Naive thymus-derived CD8-positive, alpha-beta T cell (primary cell): ENCODE results near the gene RBM6. TPM values are rescaled to one million over a fixed set of nuclear protein-coding genes. Genes with fewer than 3 reads are reported as not detected.
"Not testable (repeated sequence)": the region's sequence is repeated elsewhere in the genome, so short reads cannot be mapped to it uniquely, and the experiment has no call there.

Experiments
- ATAC-seq, 2 donors: fragments of 150-1000 bp; cut with Tn5 transposase in 1 of 2; sonication (Bioruptor Pico), chemical (Tn5 transposase) in 1 of 2; 1 replicate in 1 of 2; 2 replicates in 1 of 2; pipeline ENCODE4 v1.10.0; 2021; ENCODE audit warnings: mild to moderate bottlenecking in 2 of 2, moderate library complexity in 2 of 2
- POLR2A ChIA-PET: fragments of 350-600 bp; sonication (Branson Sonifier 250); formaldehyde crosslinking; loops from one replicate; lab custom pipeline; 2021; ENCODE audit warnings: antibody characterized with exemption; lab: Charles Lee
- DNase-seq, 10 donors: peaks; one replicate each; pipeline versions ENCODE4 v3.0.0 to v3.0.0-alpha.2; 2020 to 2022
- H3K27ac Mint-ChIP-seq, 10 donors: one replicate each; pipeline ENCODE4 v1.8.0; 2020 to 2022; ENCODE audit warnings: mild to moderate bottlenecking in 10 of 10, mixed read lengths in 10 of 10, moderate library complexity in 4 of 10, inconsistent platforms in 1 of 10
- H3K27me3 Mint-ChIP-seq, 5 donors: one replicate each; pipeline ENCODE4 v1.8.0; 2021 to 2022; ENCODE audit warnings: mixed read lengths in 5 of 5
- H3K36me3 Mint-ChIP-seq, 3 donors: one replicate each; pipeline ENCODE4 v1.8.0; 2020 to 2022; ENCODE audit warnings: mixed read lengths in 3 of 3, mild to moderate bottlenecking in 2 of 3, inconsistent platforms in 1 of 3
- H3K4me1 Mint-ChIP-seq, 4 donors: one replicate each; pipeline ENCODE4 v1.8.0; 2021 to 2022; ENCODE audit warnings: mixed read lengths in 4 of 4
- H3K4me3 Mint-ChIP-seq, 10 donors: one replicate each; pipeline ENCODE4 v1.8.0; 2020 to 2022; ENCODE audit warnings: mild to moderate bottlenecking in 10 of 10, mixed read lengths in 10 of 10, moderate library complexity in 6 of 10, inconsistent platforms in 1 of 10
- H3K9me3 Mint-ChIP-seq, 9 donors: one replicate each; pipeline ENCODE4 v1.8.0; 2020 to 2022; ENCODE audit warnings: mixed read lengths in 9 of 9, mild to moderate bottlenecking in 3 of 9, inconsistent platforms in 1 of 9, moderate library complexity in 1 of 9
- polyA plus RNA-seq, 3 donors: library from polyadenylated mRNA; unstranded; fragments of 300-500 nt; fragmentation: Illumina TruSeq; gene quantifications; one replicate each; pipeline ENCODE4 v1.2.3, GENCODE V29; 2021
- total RNA-seq, 8 experiments: library from RNA in 2 of 8; stranded (reverse) in 2 of 8; gene quantifications; one replicate each; pipeline ENCODE4 v1.2.3 and lab custom pipeline; 2021 to 2026

The RBM6 gene
- total and polyA plus RNA-seq, 5 experiments from 2014 or later: 29.9 to 197 (median 46.5) TPM

DNA sequence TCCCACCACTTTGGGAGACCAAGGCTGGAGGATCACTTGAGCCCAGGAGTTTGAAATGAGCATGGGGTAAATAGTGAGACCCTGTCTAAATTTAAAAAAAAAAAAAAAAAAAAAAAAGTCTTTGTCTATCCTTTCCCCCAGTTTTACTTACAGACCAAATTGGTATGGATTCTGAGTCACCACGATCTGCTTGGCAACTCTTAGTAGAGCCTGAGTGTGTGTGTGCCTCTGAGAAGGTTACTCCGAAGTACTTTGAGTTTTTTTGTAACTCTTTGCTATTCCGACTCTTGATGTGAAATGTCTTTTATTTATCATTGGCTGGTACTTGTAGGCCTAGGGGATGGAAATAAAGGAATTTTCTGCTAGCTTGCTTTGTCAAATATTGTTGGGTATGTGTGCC lies 63.3 kb downstream of the RBM6 start:
- no peak overlapping the region for H3K4me3 Mint-ChIP-seq
- peaks cover 0 to 8% (median 6%) of the 10 kb centered on the region in 4 donors for H3K4me1 Mint-ChIP-seq
- peak overlapping the region in 1 of 10 donors; percentile 12 for H3K27ac Mint-ChIP-seq
- POLR2A ChIA-PET: no interaction called here
- ATAC-seq (no peak), DNase-seq (no peak)
- no peaks in the 10 kb centered on the region for H3K27me3 Mint-ChIP-seq
- H3K9me3 Mint-ChIP-seq: no peaks in the 10 kb centered on the region
- H3K36me3 Mint-ChIP-seq: peaks cover 0 to 75% (median 20%) of the 10 kb centered on the region in 3 donors

DNA sequence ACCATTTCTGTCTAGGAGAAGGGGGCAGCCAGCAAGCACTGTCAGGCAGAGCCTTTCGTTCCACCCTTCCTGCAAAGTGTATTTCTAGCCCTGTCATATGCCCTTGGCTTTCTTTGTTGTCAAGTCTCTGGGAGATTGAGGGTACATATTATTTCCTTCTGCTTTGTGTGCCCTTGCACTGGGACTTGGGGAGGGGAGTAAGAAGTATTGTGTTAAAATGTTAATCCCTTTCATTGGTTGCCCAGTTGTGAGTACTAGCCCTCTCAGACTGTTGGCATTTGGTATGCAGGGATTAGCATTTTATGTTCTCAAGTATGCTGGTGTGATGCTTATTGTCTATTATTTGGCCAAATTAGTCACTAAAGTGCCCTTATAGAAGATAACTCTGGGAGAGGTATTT lies 63.9 kb downstream of the RBM6 start:
- peaks cover 0 to 8% (median 6%) of the 10 kb centered on the region in 4 donors for H3K4me1 Mint-ChIP-seq
- H3K27me3 Mint-ChIP-seq: no peaks in the 10 kb centered on the region
- H3K36me3 Mint-ChIP-seq: peaks cover 0 to 75% (median 20%) of the 10 kb centered on the region in 3 donors
- no peaks in the 10 kb centered on the region for H3K9me3 Mint-ChIP-seq
- DNase-seq (no peak), ATAC-seq (no peak)
- H3K4me3 Mint-ChIP-seq: no peak overlapping the region
- H3K27ac Mint-ChIP-seq: peak overlapping the region in 2 of 10 donors; percentile 12 to 63
- POLR2A ChIA-PET: no interaction called here

DNA sequence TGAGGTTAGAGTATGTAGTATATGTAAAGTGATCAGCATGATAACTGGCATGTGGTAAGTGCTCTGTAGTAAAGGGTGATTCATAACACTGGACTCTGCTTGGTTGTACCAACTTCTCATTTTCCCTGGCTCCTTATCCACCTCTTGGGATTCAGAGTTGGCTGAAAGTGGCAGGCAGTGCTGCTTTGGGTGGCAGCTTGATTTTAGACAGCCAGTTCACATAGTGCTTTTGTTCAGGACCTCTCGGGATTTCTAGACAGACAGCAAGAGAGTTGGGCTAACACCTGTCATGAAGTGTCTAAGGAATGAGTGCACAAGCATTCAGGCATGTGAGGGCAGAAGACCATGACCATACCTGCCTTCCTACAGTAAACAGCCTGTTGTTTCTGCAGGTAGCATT lies 69.0 kb downstream of the RBM6 start:
- Mint-ChIP-seq H3K36me3 (peaks cover 0 to 68% (median 13%) of the 10 kb centered on the region in 3 donors), H3K4me1 (peaks cover 0 to 3% (median under 1%) of the 10 kb centered on the region in 4 donors), H3K27ac (peak overlapping the region in 4 of 10 donors; percentile 1 to 24 (median 12)), H3K9me3 (no peaks in the 10 kb centered on the region), H3K27me3 (no peaks in the 10 kb centered on the region), H3K4me3 (no peak overlapping the region)
- ATAC-seq: no peak
- no peak for DNase-seq
- POLR2A ChIA-PET: no interaction called here

DNA sequence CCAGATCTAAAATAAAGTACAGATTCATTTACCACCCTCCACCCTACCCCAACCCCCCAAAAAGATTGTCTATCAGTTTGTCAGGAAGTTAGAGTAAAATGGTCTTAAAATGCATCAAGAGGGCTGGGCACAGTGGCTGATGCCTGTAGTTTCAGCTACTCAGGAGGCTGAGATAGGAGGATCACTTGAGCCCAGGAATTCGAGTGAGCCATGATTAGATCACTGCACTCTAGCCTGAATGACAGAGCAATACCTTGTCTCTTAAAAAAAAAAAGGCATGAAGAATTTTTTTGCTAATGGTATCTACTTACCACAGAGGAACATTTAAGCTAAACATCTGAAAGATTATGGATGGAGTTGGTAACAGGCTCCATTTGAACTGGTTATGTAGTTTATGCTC lies 71.0 kb downstream of the RBM6 start:
- Mint-ChIP-seq H3K36me3 (peaks cover 2 to 63% (median 14%) of the 10 kb centered on the region in 3 donors), H3K4me3 (no peak overlapping the region), H3K4me1 (peaks cover 0 to 6% (median 0%) of the 10 kb centered on the region in 4 donors), H3K9me3 (no peaks in the 10 kb centered on the region), H3K27ac (peak overlapping the region in 2 of 10 donors; percentile 5 to 27), H3K27me3 (no peaks in the 10 kb centered on the region)
- POLR2A ChIA-PET: interaction anchor here (0.7 kb wide), 2 partner anchors 56 to 198 kb away, joined by 3 read pairs; no protein-coding TSS in a partner anchor
- no peak for ATAC-seq
- DNase-seq: no peak

DNA sequence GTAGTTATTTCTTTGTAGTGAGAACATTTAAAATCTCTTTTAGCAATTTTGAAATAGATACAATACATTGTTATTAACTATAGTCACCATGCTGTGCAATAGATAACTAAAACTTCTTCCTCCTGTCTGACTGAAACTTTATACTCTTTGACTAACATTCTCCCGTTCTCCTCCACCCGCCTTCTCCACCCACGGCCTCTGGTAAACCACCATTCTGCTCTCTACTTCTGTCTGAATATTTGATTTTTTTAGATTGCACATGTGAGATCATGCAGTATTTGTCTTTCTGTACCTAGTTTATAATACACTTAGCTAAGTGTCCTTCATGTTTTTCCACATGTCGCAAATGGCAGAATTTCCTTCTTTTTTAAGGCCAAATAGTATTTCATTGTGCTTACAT lies 76.0 kb downstream of the RBM6 start:
- peaks cover 0 to 11% (median 1%) of the 10 kb centered on the region in 4 donors for H3K4me1 Mint-ChIP-seq
- H3K27me3 Mint-ChIP-seq: no peaks in the 10 kb centered on the region
- peaks cover 10 to 81% (median 38%) of the 10 kb centered on the region in 3 donors for H3K36me3 Mint-ChIP-seq
- ATAC-seq (no peak), DNase-seq (no peak)
- no peaks in the 10 kb centered on the region for H3K9me3 Mint-ChIP-seq
- H3K27ac Mint-ChIP-seq: peak overlapping the region in 3 of 10 donors; percentile 1 to 36 (median 7)
- no peak overlapping the region for H3K4me3 Mint-ChIP-seq
- POLR2A ChIA-PET: no interaction called here

DNA sequence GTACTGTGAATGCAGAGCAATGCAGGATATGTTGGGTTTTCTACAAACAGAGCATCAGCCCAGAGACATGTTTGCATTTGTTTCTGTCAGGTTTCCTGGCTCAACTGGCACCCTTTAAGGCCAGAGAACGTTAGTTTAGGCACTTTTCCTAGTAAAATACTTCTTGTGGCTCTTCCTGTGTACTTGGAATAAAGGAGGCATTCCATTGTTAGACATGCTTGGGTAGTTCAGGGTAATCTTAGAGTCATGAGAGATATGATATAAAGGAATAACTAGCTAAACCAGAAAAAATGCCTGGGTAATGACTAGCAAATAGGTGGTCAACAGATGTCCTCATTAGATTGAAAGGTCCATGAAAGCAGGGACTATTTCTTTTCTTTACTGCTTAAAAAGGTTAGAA lies 88.4 kb downstream of the RBM6 start:
- DNase-seq (no peak), ATAC-seq (no peak)
- POLR2A ChIA-PET: interaction anchor here (0.5 kb wide), 1 partner anchor 46 kb away, joined by 3 read pairs; no protein-coding TSS in a partner anchor
- Mint-ChIP-seq H3K27me3 (no peaks in the 10 kb centered on the region), H3K4me3 (no peak overlapping the region), H3K4me1 (peaks cover 0 to 6% (median 5%) of the 10 kb centered on the region in 4 donors), H3K27ac (no peak overlapping the region), H3K9me3 (no peaks in the 10 kb centered on the region), H3K36me3 (peaks cover 6 to 42% (median 25%) of the 10 kb centered on the region in 3 donors)

DNA sequence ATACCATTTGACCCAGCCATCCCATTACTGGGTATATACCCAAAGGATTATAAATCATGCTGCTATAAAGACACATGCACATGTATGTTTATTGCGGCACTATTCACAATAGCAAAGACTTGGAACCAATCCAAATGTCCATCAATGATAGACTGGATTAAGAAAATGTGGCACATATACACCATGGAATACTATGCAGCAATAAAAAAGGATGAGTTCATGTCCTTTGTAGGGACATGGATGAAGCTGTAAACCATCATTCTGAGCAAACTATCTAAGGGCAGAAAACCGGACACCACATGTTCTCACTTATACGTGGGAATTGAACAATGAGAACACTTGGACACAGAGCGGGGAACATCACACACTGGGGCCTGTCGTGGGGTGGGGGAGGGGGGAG lies 91.3 kb downstream of the RBM6 start:
- DNase-seq, H3K4me1 Mint-ChIP-seq, H3K4me3 Mint-ChIP-seq, H3K27me3 Mint-ChIP-seq, ATAC-seq, H3K27ac Mint-ChIP-seq, H3K9me3 Mint-ChIP-seq, POLR2A ChIA-PET: not testable (repeated sequence)
- peaks cover 6 to 42% (median 16%) of the 10 kb centered on the region in 3 donors for H3K36me3 Mint-ChIP-seq

DNA sequence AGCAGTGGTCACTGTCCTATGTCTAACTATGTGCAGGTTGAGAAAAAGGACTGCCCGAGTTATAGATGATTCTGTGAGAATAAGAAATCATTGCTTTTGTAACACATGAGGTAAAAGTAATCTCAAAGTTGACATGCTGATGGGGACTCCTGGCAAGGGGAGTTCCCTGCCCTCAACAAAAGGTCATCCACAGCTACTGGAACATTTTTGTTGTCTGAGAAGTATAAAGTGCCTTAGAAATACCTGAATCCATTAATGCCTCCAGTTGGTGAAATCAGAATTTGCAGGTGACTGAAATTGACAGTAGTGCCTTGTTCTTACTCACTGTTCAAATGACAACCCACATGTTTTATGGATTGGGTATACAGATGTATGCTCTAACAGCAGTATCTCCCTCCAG lies 105.0 kb downstream of the RBM6 start:
- H3K4me3 Mint-ChIP-seq: no peak overlapping the region
- peaks cover 9 to 14% (median 11%) of the 10 kb centered on the region in 4 donors for H3K4me1 Mint-ChIP-seq
- ATAC-seq (no peak), DNase-seq (no peak)
- H3K9me3 Mint-ChIP-seq: no peaks in the 10 kb centered on the region
- H3K27me3 Mint-ChIP-seq: no peaks in the 10 kb centered on the region
- H3K36me3 Mint-ChIP-seq: peaks cover 0 to 38% (median 6%) of the 10 kb centered on the region in 3 donors
- POLR2A ChIA-PET: no interaction called here
- H3K27ac Mint-ChIP-seq: peak overlapping the region in 2 of 10 donors; percentile 41 to 43

DNA sequence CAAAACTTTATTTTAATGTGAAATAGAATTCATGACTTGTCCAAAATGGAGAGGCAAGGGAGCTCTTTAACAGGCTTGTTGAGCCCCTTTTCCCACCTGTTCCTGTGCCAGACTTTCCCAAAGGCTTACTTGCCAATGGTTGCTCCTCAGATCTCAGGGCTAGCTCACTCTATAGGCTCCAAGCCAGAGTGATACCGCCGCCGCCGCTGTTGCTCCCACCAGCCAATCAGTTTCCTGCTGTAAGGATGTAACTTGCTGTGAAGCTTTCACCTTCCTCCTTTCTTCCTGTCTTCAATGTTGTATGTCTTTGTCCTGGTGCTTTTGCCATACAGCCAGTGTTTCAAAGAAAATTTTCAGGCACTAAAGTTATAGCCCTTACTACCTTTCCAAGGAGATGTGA lies 107.5 kb downstream of the RBM6 start:
- H3K9me3 Mint-ChIP-seq: no peaks in the 10 kb centered on the region
- ATAC-seq (no peak), DNase-seq (no peak)
- H3K27me3 Mint-ChIP-seq: no peaks in the 10 kb centered on the region
- H3K27ac Mint-ChIP-seq: peak overlapping the region in 4 of 10 donors; percentile 17 to 80 (median 40)
- peaks cover 0 to 52% (median 10%) of the 10 kb centered on the region in 3 donors for H3K36me3 Mint-ChIP-seq
- POLR2A ChIA-PET: no interaction called here
- no peak overlapping the region for H3K4me3 Mint-ChIP-seq
- peaks cover 0 to under 1% (median 0%) of the 10 kb centered on the region in 4 donors for H3K4me1 Mint-ChIP-seq

DNA sequence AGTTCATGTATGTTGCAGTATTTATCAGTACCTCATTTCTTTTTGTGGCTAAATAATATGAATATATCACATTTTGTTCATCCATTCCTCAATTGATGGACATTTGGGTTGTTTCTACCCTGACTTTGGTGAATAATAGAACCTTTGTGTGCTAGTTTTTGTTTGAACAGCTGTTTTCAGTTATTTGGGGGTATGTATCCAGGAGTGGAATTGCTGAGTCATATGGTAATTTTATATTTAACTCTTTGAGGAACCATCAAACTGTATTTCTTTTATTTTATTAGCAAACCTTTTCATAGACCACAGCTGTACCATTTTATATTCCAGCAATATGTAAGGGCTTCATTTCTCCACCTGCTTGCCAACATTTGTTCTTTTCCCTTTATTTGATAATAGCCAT lies 110.4 kb downstream of the RBM6 start:
- no peak for ATAC-seq
- Mint-ChIP-seq H3K27me3 (no peaks in the 10 kb centered on the region), H3K27ac (peak overlapping the region in 2 of 10 donors; percentile 2 to 39), H3K9me3 (no peaks in the 10 kb centered on the region), H3K36me3 (peaks cover 0 to 76% (median 14%) of the 10 kb centered on the region in 3 donors), H3K4me3 (no peak overlapping the region), H3K4me1 (peaks cover 0 to 4% (median 0%) of the 10 kb centered on the region in 4 donors)
- POLR2A ChIA-PET: interaction anchor here (0.7 kb wide), 1 partner anchor 361 kb away, joined by 3 read pairs; no protein-coding TSS in a partner anchor
- no peak for DNase-seq

DNA sequence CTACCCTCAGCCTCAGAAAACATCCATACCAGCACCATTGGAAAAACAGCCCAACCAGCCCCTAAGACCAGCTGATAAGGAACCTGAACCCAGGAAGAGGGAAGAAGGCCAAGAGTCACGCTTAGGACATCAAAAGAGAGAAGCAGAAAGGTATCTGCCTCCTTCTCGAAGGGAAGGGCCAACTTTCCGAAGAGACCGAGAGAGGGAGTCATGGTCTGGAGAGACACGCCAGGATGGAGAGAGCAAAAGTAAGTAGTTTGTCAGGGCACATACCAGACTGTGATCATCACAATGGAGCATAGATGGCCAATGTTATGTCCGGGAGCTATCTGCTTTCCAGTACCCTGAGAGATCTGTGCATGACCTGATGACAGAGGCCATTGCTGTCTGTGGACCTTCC lies 117.8 kb downstream of the RBM6 start:
- Mint-ChIP-seq H3K27me3 (no peaks in the 10 kb centered on the region), H3K36me3 (peaks cover 4 to 91% (median 29%) of the 10 kb centered on the region in 3 donors), H3K4me3 (no peak overlapping the region), H3K4me1 (peaks cover 0 to 4% (median 0%) of the 10 kb centered on the region in 4 donors), H3K27ac (peak overlapping the region in 2 of 10 donors; percentile 24 to 68), H3K9me3 (no peaks in the 10 kb centered on the region)
- DNase-seq (no peak), ATAC-seq (no peak)
- POLR2A ChIA-PET: no interaction called here

DNA sequence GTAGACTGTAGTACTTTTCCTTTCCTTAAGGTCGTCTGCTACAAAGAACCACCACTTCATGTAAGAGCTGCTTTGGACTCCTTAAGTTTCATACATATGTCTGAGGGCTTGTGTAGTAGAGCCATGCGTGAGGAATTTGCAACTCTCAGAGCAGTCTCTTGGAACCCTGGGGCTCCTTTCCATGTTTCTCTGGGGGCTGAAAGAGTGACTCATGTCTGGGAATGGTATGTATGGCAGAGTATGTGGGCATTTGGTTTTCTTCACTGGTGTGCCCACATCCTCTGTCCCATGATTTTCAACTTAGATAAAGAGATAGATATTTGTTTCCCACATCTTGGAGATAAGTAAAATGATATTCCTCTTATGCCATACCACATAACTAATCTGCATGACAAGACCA lies 128.2 kb downstream of the RBM6 start:
- ATAC-seq (no peak), DNase-seq (no peak)
- Mint-ChIP-seq H3K27ac (peak overlapping the region in 5 of 10 donors; percentile 19 to 68 (median 53)), H3K4me3 (no peak overlapping the region), H3K36me3 (peaks cover 11 to 96% (median 29%) of the 10 kb centered on the region in 3 donors), H3K9me3 (no peaks in the 10 kb centered on the region), H3K27me3 (no peaks in the 10 kb centered on the region), H3K4me1 (peaks cover 0 to 2% (median 0%) of the 10 kb centered on the region in 4 donors)
- POLR2A ChIA-PET: no interaction called here

DNA sequence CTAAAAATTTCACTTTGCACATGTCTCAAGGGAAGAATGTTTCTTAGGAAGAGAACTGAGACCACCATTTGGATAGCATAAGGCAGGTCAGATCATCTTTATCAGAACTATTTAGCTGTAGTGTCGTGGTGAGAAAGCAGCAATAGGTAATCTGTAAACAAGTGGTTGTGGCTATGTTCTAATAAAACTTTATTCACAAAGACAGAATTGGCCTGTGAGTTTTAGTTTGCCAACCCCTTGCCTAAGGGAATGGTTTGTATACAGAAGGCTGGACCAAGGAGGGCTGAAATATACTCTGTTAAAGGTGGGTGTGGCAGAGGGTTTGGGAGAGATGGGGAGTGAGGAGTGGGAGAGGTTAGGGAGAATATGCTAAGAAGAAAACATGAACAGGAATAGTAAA lies 138.1 kb downstream of the RBM6 start:
- Mint-ChIP-seq H3K36me3 (peaks cover 0 to 45% (median 16%) of the 10 kb centered on the region in 3 donors), H3K27ac (peak overlapping the region; percentile 25 to 86 (median 74)), H3K27me3 (no peaks in the 10 kb centered on the region), H3K4me3 (no peak overlapping the region), H3K9me3 (no peaks in the 10 kb centered on the region), H3K4me1 (peaks cover 4 to 23% (median 13%) of the 10 kb centered on the region in 4 donors)
- no peak for DNase-seq
- POLR2A ChIA-PET: interaction anchor here (1.9 kb wide), 1 partner anchor 11 kb away, joined by 5 read pairs; the partner anchor contains the start of gene RBM5
- ATAC-seq: no peak
